Measurements from ENCODE around the gene ZNF746.

The ZNF746 gene

GRCh38 chr7:149490083-149490760 is 7.4 kb downstream of the ZNF746 start:
- no peak for DNase-seq (ENCODE audit: low read depth, low spot score)

DNA sequence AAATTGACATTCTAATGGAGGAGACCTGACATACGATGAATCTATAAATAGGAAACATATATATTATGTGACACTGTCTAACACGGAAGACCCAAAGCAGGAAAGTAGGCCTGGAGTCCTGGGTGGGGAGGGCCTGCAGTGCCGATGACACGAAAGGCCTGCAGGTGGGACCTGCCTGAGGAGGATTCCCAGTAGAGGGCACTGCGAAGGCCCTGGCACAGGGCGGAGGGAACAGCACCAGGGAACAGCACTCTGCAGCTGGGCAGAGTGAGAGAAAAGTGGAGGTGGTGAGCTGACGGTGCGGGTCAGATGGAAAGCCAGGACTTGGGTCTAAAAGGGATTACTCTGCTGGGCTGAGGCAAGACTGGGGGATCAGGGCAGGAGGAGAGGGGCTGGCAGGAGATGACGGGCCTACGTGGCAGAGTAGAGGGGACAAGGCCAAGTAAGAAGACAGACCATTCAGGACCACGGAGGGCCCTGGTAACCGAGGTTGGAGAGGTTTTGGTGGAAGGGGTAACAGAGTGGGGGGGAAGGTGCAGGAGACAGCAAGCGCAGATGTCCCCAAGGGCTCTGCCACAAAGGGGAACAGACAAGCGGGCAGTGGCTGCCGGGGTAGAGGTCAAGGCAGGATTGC is 8.1 kb downstream of the ZNF746 start:
- no peak for DNase-seq (ENCODE audit: low read depth, low spot score)

DNA sequence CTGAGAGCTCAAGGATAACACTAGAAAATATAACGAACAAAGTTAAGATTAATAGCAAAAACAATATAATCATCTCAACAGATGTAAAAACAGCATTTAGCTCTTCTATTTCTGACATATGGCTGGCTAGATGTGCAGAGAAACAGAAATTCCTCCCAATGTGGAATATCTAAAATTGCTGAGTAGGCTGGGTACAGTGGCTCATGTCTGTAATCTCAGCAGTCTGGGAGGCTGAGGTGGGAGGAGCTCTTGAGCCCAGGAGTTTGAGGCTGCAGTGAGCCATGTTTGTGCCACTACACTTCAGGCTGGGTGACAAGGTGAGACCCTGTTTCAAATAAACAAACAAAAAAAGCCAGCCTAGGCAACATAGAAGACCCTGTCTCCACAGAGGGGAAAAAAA is 18.0 kb downstream of the ZNF746 start:
- DNase-seq (ENCODE audit: low read depth, low spot score): no peak

DNA sequence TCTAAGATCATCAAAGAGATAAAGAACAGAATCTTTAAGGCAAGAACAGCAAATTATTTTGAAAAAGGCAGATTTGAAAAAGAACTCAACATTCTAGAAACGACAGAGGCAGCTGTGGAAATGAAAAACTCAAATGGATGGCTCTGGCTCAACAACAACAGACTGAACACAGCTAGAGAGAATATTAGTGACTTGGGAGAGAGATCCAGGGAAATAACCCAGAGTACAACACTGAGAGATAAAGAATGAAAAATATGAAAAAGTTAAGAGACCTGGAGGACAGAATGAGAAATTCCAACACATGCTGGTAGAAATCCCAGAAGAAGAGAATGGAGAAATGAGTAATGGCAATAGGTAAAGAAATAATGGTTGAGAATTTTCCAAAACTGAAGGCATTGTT is 18.9 kb downstream of the ZNF746 start:
- DNase-seq (ENCODE audit: low read depth, low spot score): no peak

DNA sequence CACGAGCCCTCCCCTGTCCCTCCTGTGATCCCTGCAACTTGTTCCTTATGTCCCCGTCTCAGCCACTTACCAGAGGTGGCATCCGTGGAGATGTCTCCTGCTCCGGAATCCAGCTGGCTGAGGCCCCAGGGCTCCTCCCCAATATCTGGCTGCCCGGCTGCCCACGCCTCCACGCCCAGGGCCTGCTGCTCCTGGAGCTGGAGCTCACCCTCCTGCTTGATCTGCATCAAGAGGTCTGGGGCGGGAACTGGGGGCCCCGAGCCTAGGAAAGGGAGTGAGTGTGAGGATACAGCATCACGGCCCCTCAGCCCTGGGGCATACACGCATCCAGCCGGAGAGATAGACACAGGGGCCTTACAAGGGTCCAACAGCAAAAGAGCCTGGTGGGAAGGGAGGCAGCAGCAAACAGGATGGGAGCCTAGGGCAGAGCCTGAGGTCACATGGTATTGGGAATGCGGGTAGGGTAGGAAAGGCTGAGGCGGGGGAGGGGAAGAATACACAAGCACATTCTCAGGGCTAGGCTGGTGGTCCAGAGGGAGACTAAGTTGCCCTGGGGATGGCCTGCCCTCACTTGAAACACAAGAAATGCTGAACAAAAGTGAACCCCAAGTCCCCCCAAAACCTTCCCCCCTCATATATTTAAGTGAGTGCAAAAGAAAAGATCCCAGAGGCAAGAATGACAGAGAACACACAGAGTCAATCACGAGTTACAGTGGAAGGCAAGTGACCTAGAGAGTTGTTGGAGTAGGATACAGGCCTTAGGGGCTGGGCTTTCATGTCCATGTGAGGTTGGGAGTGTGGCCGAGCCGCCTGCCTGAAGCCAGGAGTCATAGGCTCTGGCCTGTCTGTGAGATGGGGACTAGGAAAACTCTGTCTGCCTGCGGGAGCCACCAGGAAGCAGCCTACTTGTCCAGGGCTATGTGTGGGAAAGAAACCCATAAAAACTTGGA is 19.8 kb downstream of the ZNF746 start:
- DNase-seq (ENCODE audit: low read depth, low spot score): no peak

DNA sequence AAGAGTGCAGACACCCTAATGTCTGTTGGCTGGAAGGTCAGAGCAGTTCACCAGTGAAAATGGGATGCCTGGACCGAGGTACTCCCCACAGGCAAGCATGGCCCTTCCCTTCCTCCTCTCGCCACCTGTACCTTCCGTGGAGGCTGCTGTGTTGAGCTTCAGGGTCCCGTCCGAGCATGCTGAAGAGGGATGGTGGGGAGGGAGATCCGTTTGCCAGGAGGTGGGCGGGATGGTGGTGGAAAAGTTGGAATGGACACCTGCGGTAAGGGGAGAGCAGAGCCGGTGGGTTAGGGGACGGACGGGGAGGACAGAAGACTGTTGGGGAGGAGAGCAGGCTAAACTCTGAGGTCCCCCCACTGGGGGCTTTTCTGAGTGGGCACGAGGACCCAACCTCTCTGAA is 20.8 kb downstream of the ZNF746 start:
- no peak for DNase-seq (ENCODE audit: low read depth, low spot score)

- DNase-seq (ENCODE audit: low read depth, low spot score): no peak
Measured at GRCh38 chr7:149475121-149476045, 22.2 kb downstream of the ZNF746 start.

- no peak for DNase-seq (ENCODE audit: low read depth, low spot score)
Measured at GRCh38 chr7:149474309-149475120, 23.1 kb downstream of the ZNF746 start.

- DNase-seq (ENCODE audit: low read depth, low spot score): no peak
Measured at GRCh38 chr7:149473251-149473650, 24.4 kb downstream of the ZNF746 start.

DNA sequence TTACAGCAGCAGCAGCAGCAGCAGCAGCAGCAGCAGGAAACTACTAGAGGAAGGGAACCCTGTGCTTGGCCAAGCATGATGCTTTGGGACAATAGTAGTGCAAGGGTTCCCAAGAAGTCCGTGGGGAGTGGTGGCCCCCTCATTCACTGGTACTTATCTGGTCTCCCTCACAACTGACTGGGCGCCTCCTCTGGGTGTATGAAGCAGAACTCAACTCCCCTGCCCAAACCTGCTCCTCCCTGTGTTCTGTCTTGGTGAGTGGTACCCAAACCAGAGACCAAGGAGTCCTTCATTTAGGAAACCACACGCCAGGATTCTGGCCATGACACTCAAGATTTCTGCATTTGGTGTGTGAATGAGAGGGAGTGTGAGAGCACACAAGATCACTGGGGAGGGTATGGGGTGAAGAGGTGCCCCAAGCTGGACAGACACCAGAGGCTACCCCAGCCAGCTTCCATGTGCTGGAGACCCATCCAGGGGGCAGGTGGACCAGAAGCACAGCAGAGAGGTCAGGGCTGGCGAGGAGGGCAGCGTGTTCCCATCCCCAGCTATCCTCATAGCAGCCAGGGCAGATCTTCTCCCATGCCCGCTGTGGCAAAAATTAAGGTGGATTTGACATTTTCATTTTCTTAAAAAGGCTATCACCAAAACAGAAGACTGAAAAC is 26.2 kb downstream of the ZNF746 start:
- DNase-seq (ENCODE audit: low read depth, low spot score): no peak

- no peak for DNase-seq (ENCODE audit: low read depth, low spot score)
Measured at GRCh38 chr7:149469806-149470205, 27.8 kb downstream of the ZNF746 start.

DNA sequence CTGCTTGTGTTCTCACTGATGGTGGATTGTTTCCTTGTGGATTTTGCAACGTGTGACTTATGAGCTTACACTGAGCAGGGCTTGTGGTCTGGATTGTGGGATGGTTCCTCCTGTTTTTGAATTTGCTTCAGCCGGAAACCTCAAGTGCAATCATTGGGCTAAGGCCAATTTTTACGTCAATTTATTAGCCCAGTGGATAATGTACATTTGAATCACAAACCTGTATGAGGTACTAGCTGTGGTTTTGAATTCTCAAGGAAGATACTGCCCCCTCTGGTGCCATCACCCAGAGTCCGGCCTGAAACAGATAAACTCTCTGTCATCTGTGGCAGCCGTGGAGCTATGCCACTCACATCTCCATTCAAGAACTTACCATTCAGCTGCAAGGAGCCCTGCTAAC is 29.4 kb downstream of the ZNF746 start:
- DNase-seq (ENCODE audit: low read depth, low spot score): no peak

DNA sequence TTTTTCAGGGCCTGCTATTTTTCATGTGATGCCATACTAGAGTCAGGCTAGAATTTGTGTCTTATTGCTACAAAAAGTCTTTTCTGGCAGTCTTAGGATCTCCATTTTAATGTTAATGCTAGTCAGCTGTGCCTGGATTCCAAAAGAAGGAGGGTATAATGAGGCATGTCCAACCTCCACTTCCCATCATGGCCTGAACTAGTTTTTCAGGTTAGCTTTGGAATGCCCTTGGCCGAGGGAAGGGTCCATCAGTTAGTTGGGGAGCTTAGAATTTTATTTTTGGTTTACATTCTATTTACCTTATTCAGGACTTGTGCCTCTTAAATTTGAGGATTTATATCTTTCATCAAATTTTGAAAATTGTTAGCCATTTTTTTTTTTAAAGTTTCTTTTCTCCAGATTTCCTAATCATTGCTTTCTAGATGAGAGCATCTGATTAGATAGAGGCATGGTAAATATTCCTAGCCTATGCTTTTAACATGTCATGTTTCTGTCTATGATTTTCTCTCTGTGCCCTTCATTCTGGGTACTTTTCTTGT is 30.2 kb downstream of the ZNF746 start:
- no peak for DNase-seq (ENCODE audit: low read depth, low spot score)

DNA sequence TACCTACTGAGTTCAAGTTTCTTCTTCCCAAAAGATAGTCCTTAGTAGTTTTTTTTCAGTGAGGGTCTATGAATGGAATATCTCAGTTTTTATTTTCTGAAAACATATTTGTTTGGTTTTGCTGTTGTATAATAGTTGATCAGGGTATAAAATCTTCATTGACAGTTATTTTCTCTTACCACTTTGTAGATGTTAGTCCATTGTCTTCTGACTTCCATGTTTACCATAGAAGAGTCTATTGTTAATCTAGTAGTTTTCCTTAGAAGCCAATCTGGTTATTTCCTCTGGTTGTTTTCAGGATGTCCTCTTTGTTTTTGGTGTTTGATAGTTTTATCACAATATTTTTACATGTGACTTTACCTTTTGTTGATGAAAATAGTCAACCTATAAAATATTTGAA is 31.2 kb downstream of the ZNF746 start:
- DNase-seq (ENCODE audit: low read depth, low spot score): no peak

GRCh38 chr7:149463500-149464161 is 34.0 kb downstream of the ZNF746 start:
- no peak for DNase-seq (ENCODE audit: low read depth, low spot score)

DNA sequence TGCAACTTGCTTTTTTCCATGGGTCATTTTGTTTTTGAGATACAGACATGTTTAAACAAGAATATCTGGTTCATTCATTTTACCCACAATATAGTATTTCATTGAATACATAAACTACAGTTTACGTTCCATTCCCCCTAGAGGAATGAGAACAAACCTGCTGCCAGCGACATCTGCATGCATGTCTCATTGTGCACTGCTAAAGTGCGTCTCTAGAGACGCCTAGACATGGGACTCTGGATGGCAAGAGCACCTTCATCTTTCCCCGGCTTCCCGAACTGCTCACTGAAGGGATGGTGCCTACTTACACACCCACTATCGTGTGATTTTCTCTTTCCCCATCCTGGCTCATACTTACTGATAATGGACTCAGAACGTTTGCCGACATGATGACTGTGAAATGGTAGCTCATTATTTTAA is 35.5 kb downstream of the ZNF746 start:
- DNase-seq (ENCODE audit: low read depth, low spot score): no peak

DNA sequence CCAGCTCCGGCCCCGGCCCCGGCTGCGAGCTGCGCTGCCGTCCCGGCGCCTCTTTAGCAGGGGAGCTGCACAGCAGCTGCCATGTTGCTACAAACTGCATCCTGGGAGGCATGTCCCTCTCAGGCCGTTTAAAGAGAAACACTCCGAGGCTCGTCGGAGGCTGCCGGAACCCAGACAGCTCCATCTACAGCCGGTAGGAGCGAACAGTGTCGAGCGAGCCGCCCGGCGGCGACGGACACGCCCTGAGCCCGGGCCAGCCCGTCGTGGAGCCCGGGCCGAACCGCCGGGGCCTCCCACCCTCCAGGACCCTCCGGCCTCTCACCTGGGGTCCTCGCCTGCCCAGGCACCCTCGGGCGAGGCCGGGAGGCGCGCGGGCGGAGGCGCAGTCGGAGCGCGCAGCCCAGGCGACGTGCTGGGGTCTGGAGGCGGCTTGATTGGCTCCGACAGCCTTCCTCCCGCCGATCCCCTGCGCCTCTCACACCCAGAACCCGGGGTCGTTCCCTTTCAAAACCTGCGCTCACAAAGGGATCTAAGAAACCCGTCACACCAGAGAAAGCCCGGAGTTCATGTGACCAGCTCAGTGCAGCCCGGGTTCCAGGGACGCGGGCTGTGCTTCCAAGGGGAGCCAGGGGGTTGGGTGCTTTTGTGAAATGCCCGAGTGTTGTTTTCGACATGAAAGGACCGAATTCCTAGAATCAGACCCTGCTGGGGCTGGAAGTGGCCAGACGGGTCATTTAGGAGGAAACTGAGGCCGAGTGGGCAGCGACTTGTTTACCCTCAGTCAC is 36.9 kb downstream of the ZNF746 start, which contains the start of gene ZNF777:
ZNF777 (minus strand) TSS at position 570 of the 785 bp plus-strand sequence. CDS start 5,040 bp downstream, outside the sequence.
- DNase-seq (ENCODE audit: low read depth, low spot score): peak; percentile 95

All from astrocyte of the hippocampus (primary cell).